Mesodermal cell (in vitro differentiated cells): Measurements from ENCODE around the gene CADM2.

Experiments used
- H3K27ac ChIP-seq: 2 replicates; pipeline ENCODE4 v1.7.0; 2013; ENCODE audit warnings: mild to moderate bottlenecking, low read depth, low read length, moderate library complexity; ENCODE audit not compliant: severe bottlenecking
- H3K36me3 ChIP-seq: 2 replicates; pipeline ENCODE4 v1.7.1; 2013; ENCODE audit warnings: mild to moderate bottlenecking, low read length, moderate library complexity; ENCODE audit not compliant: control insufficient read depth, insufficient read depth
- H3K4me1 ChIP-seq: one replicate; pipeline ENCODE4 v1.7.1; 2013; ENCODE audit warnings: mild to moderate bottlenecking, low read length; ENCODE audit not compliant: insufficient read depth, control insufficient read depth, poor library complexity, severe bottlenecking
- H3K4me3 ChIP-seq: 2 replicates; pipeline ENCODE4 v1.7.0; 2013; ENCODE audit warnings: low read length, control low read depth, mild to moderate bottlenecking; ENCODE audit not compliant: insufficient read depth, poor library complexity, severe bottlenecking; ENCODE audit errors: extremely low read depth
- H3K9me3 ChIP-seq: 2 replicates; pipeline ENCODE4 v1.7.1; 2013; ENCODE audit warnings: mild to moderate bottlenecking, low read length, moderate library complexity; ENCODE audit not compliant: control insufficient read depth
- WGBS, 2 experiments: methylation state at CpG; one replicate each; pipeline ENCODE4 v1.1.5; 2013; ENCODE audit warnings: missing lambda C conversion rate in 2 of 2; ENCODE audit not compliant: insufficient coverage in 2 of 2; 5-methylcytosine and 5-hydroxymethylcytosine counted together

The CADM2 gene

DNA sequence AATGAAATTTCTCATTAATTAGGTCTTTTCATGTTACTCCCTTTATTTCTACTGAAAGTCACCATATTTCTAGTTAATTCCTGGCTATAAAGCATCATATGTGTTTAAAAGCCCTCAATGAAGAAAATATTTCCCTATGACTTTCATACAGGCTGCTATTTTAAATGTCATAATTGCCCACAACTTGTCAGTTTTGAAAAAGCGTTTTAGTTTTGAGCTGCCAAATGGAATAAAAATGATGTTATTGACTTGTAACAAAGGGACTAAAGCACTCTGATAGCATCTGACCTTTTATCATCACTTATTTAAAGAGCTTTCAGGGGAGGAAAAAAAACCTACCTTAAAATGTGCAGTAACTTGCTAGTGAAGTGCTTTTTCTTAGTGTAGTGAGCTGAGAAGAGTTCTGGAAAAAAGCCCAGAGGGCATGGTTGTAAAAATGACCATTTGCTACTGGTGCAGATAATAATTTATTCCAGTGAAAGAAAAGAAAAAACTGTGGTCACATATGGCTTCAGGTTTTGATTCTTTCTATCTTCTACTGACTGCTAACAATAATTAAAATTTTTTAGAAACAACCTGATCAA, 877.2 kb downstream of the CADM2 start:
- Histone ChIP-seq H3K4me3 (no peak overlapping the region), H3K36me3 (no peaks in the 10 kb centered on the region), H3K27ac (no peak overlapping the region), H3K4me1 (no peaks in the 10 kb centered on the region), H3K9me3 (no peaks in the 10 kb centered on the region)
- WGBS, 2 experiments: no CpG with 5 or more reads among the region's 1 CpG

DNA sequence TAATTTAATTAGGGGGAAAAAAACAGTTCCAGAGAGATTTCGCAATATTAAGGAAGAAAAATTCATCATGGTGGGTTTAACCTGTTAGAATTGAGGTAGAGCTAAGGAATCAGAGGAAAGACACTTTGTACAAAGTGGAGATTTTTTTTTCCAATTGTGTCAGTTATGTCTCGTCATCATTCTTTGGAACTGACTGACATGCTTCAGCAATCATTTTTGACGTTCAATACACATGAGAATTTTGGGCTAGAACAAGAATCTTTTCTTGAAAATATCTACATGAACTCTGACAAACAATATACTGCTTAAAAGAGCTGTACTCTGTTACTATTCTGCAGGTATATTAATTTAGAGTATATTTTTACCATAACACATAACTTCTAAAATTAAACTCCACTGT, 878.6 kb downstream of the CADM2 start:
- no peaks in the 10 kb centered on the region for H3K36me3 ChIP-seq
- no peak overlapping the region for H3K4me3 ChIP-seq
- no peaks in the 10 kb centered on the region for H3K4me1 ChIP-seq
- H3K27ac ChIP-seq: no peak overlapping the region
- 83 to 100% methylated on average over 2 of the region's 3 CpGs for WGBS, 2 experiments
- no peaks in the 10 kb centered on the region for H3K9me3 ChIP-seq

DNA sequence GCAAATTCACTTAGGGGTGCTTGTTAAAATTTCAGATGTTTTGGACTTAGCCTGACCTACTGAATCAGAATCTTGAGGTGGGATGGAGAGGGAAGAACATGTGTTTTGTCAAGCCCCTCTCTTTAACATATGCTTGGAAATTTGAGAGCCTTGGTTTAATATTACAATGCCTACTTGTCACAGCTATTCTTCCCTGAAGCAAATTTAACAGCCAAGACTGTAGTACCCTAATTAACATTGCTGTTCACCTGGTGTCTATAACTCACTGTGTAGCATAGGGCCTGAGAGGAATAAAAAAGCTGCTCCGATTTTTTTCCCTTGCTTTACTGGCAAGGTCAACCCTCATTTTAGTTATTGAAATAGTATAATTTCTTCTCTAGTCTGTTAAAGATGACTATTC, 880.1 kb downstream of the CADM2 start:
- WGBS, 2 experiments: no CpG with 5 or more reads among the region's 1 CpG
- Histone ChIP-seq H3K4me1 (no peaks in the 10 kb centered on the region), H3K27ac (no peak overlapping the region), H3K9me3 (no peaks in the 10 kb centered on the region), H3K4me3 (no peak overlapping the region), H3K36me3 (no peaks in the 10 kb centered on the region)

DNA sequence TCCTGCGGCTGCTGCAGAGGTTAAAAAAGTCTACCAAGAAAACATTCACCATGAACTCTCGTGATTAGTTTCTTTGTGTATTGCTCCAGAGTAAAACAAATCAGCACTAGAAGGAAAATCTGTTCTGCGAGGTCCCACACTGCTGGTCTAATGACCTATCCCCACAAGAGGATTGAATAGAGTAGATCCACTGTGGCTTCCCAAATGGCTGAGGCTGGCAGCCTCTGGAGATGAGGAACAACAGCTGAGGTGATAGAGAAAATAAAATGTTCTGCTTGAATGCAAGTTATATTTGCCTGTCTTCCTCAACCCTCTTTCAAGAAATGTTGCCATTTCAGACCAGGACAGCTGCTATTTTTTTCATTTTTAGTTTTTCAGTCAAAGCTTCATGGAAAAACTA, 883.3 kb downstream of the CADM2 start:
- H3K9me3 ChIP-seq: no peaks in the 10 kb centered on the region
- WGBS, 2 experiments: 100% methylated on average over 1 of the region's 3 CpGs; no CpG with 5 or more reads in 1 of the 2 experiments
- H3K4me3 ChIP-seq: no peak overlapping the region
- H3K36me3 ChIP-seq: no peaks in the 10 kb centered on the region
- no peak overlapping the region for H3K27ac ChIP-seq
- no peaks in the 10 kb centered on the region for H3K4me1 ChIP-seq

DNA sequence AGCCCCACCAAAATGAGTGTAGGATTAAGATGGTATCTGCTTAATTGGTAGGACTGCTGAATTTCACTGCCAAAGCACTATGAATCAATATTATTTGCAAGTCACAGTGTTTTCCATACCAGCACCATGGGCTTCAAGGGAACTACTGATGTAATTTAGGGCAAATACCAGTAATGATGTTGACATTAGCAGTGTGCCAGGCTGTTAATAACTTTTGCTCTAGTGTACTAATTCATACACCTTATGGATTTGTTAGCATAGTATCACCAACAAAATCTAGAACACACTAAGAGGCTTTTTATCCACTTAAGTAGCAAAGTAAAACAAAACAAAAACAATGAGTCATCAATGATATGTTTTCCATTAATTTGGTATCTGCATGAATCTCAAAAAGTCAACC, 888.2 kb downstream of the CADM2 start:
- Histone ChIP-seq H3K9me3 (no peaks in the 10 kb centered on the region), H3K4me1 (no peaks in the 10 kb centered on the region), H3K36me3 (no peaks in the 10 kb centered on the region), H3K4me3 (no peak overlapping the region), H3K27ac (no peak overlapping the region)

DNA sequence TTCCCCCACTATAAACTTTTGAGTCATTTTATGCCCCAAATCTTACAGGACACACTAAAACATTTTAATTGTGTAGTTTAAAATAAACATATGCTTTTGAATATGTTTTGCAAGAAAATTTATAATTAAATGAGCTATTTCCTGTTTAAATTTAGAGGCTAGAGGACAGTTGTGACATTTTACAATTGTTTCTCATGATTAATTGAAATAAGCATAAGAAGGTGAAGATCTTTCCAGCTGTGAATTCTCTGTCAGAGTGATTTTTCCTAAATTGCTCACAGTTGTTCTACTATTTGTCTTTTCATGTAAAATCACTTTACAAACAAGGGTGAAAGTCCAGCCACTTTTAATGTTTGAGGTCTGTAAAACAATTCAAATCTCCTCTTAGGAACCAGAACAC, 892.3 kb downstream of the CADM2 start:
- Histone ChIP-seq H3K4me1 (no peaks in the 10 kb centered on the region), H3K27ac (no peak overlapping the region), H3K9me3 (no peaks in the 10 kb centered on the region), H3K4me3 (no peak overlapping the region), H3K36me3 (no peaks in the 10 kb centered on the region)

DNA sequence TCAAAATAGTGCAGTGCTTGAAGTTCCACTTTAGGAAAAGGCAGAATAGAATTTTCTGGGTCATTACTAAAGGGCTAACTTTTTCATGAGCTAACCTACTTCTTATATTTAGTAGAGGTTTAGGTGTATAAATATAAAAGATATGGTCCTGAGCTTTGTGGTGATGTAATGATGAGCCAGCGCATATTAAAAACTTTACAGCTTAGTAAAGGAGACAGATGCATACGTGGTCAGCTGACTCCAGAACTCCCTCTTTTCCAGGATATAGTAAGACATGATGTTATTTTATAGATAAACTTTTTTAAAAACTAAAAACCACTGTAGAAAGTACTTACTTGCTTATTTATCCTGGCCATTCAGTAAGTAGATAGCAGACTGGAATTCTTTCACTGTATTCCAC, 895.0 kb downstream of the CADM2 start:
- H3K4me1 ChIP-seq: no peaks in the 10 kb centered on the region
- no CpG with 5 or more reads among the region's 2 CpGs for WGBS, 2 experiments
- no peak overlapping the region for H3K27ac ChIP-seq
- no peak overlapping the region for H3K4me3 ChIP-seq
- no peaks in the 10 kb centered on the region for H3K9me3 ChIP-seq
- no peaks in the 10 kb centered on the region for H3K36me3 ChIP-seq

DNA sequence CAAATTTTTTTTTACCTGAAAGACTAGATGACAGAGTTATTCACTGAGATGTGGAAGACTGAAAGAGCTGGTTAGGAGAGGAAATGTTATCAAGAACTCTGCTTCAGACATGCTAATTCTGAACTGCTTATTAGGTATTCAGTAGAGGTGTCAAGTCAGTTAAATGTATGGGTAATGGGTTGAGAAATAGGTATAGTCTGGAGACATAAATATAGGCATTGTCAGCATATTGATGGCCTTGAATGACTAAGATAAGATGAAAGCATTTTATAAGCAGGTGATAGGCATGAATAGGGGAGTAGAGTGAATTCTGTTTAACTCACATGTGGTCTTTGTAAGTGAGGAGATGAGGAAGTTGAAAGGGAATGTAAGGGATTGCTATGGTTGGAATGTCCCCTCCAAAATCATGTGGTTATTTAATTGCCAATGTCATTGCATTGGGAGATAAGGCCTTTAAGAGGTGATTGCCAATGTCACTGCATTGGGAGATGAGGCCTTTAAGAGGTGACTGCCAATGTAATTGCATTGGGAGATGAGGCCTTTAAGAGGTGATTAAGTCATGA, 904.2 kb downstream of the CADM2 start:
- Histone ChIP-seq H3K27ac (no peak overlapping the region), H3K4me3 (no peak overlapping the region), H3K4me1 (no peaks in the 10 kb centered on the region), H3K9me3 (no peaks in the 10 kb centered on the region), H3K36me3 (no peaks in the 10 kb centered on the region)

DNA sequence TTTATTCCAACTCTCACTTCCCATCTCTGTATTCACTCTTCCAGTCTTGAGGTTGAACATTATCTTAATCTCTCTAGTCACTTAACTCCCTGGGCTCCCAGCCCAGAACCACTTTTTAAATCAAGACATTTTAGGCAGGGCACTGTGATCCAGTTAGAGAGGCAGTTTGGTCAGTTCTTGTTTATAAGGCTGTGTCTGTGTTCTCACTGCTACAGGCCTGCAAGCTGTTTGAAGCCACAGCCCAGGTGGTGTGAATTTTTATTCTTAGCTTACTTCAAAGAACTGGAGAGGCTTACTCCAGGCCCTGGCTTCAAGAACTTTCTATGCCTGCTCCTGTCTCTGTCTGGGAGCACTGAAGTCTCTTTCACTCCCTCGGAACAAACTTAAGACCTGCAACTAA, 906.1 kb downstream of the CADM2 start:
- H3K36me3 ChIP-seq: no peaks in the 10 kb centered on the region
- WGBS, 2 experiments: no CpG with 5 or more reads among the region's 1 CpG
- H3K27ac ChIP-seq: no peak overlapping the region
- no peak overlapping the region for H3K4me3 ChIP-seq
- no peaks in the 10 kb centered on the region for H3K9me3 ChIP-seq
- no peaks in the 10 kb centered on the region for H3K4me1 ChIP-seq

DNA sequence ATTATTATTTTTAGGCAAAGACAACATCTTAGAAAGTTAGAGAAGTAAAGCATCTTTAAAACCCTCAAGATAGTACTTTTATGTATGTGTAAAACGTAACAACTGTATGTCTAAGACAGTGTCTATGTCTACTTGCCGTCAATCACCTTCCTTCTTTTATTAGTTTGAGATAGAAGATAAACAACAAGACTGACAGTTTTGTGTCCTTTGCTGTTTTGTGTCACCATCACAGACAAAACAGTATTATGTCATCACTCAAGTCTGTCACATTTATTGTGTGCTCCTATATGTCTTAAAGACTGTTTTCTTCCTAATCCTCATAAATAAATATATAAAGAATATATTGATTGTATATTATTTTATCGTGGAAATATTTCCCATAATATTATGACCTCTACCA, 908.3 kb downstream of the CADM2 start:
- Histone ChIP-seq H3K9me3 (no peaks in the 10 kb centered on the region), H3K27ac (no peak overlapping the region), H3K36me3 (no peaks in the 10 kb centered on the region), H3K4me3 (no peak overlapping the region), H3K4me1 (no peaks in the 10 kb centered on the region)
- WGBS, 2 experiments: no CpG with 5 or more reads among the region's 3 CpGs

DNA sequence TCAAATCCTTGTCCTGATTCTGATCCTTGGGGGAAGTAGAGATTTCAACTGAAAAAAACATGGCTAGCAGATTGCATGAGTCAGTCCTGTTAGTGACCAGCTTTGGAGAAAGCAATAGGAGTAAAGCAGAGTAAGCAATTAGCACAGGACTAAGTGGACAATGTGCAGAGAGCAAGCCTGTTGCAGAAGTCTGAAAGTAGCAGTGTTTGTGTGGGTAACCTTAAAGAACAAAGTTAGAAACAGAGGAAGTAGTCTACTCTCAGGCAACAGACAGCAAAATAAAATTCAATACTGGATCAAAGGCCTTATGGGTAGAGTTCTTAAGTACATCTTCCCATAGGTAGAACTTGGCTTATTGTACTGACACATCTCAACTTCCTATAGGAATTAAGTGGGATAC, 916.8 kb downstream of the CADM2 start:
- Histone ChIP-seq H3K4me3 (no peak overlapping the region), H3K27ac (no peak overlapping the region), H3K4me1 (no peaks in the 10 kb centered on the region), H3K36me3 (no peaks in the 10 kb centered on the region), H3K9me3 (no peaks in the 10 kb centered on the region)

DNA sequence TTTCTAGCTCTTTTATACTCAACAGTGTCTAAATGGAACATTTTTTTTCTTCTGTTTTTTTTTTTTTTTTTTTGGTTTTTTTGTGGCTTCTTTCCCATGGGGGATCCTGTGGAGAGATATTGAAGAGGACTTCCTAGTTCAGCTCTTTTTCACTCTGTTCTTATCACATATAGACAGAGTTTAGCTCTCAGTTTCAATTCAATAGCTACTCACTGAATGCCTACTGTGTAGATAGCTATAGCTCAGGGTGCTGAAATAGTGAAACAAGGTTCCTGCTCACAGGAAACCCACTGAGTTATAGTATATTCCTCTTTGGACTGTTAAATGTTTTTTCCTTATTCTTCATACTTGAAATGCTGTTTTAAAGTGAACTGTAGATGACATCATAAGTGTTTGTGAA, 918.8 kb downstream of the CADM2 start:
- Histone ChIP-seq H3K36me3 (no peaks in the 10 kb centered on the region), H3K4me1 (no peaks in the 10 kb centered on the region), H3K27ac (no peak overlapping the region), H3K9me3 (no peaks in the 10 kb centered on the region), H3K4me3 (no peak overlapping the region)
